Activated CD8-positive, alpha-beta memory T cell treated with anti-CD3 and anti-CD28 coated beads for 36 hours (primary cell): Measurements from ENCODE around the gene CDKN2B-AS1. TPM values are rescaled to one million over a fixed set of nuclear protein-coding genes. Genes with fewer than 3 reads are reported as not detected.
"Not testable (repeated sequence)": the region's sequence is repeated elsewhere in the genome, so short reads cannot be mapped to it uniquely, and the experiment has no call there.

Experiments
- CTCF ChIA-PET: fragments of 350-600 bp; sonication (Branson Sonifier 250); formaldehyde crosslinking; loops from one replicate; lab custom pipeline; 2021; ENCODE audit warnings: antibody characterized with exemption; lab: Charles Lee
- POLR2A ChIA-PET: fragments of 350-600 bp; sonication (Branson Sonifier 250); formaldehyde crosslinking; loops from one replicate; lab custom pipeline; 2021; ENCODE audit warnings: antibody characterized with exemption; lab: Charles Lee
- total RNA-seq, 2 experiments: library from RNA; stranded (reverse); gene quantifications; one replicate each; pipeline ENCODE4 v1.2.3, GENCODE V29; 2021

The CDKN2B-AS1 gene
- total RNA-seq, 2 experiments from 2014 or later, result 0.61 to 0.67 TPM

- POLR2A ChIA-PET, result no interaction called here
- CTCF ChIA-PET, result no interaction called here
Observed at GRCh38 chr9:22056402-22056801, 61.8 kb downstream of the CDKN2B-AS1 start.

DNA sequence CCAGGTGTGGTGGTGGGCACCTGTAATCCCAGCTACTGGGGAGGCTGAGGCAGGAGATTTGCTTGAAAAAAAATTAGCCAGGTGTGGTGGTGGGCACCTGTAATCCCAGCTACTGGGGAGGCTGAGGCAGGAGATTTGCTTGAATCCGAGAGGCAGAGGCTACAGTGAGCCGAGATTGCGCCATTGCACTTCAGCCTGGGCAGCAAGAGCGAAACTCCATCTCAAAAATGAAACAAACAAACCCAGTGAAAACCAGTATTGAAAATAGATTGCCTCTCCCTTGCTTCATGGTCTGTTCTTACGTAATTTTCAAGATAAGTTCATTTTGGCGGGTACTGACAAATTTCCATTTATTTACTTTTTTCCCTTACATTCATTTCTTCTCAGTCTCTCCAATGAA is 63.4 kb downstream of the CDKN2B-AS1 start:
- POLR2A ChIA-PET, CTCF ChIA-PET: not testable (repeated sequence)

- ChIA-PET POLR2A (no interaction called here), CTCF (no interaction called here)
Observed at GRCh38 chr9:22060831-22061383, 66.3 kb downstream of the CDKN2B-AS1 start.

DNA sequence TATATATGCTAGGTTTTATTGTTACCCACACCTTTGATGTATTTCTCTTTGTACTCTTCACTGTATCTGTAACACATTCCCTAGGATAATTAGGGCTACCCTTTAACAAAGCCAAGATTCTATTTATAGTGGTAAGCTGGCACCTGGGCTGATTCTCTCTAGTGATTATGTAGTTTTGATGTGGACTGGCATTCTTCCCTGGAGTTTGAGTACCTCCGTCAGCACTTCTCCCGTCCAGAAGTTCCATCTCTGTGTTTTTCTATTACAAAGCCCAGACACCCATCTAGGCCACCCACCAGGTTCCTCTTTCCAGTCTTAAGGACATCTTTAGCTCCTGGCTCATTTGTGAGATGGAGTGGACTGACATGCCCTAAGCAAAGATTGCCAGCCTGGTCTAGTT is 70.4 kb downstream of the CDKN2B-AS1 start:
- POLR2A ChIA-PET, result no interaction called here
- CTCF ChIA-PET, result no interaction called here

- ChIA-PET POLR2A (no interaction called here), CTCF (no interaction called here)
Observed at GRCh38 chr9:22065431-22066200, 71.0 kb downstream of the CDKN2B-AS1 start.

GRCh38 chr9:22067196-22067595 is 72.6 kb downstream of the CDKN2B-AS1 start:
- CTCF ChIA-PET, result no interaction called here

DNA sequence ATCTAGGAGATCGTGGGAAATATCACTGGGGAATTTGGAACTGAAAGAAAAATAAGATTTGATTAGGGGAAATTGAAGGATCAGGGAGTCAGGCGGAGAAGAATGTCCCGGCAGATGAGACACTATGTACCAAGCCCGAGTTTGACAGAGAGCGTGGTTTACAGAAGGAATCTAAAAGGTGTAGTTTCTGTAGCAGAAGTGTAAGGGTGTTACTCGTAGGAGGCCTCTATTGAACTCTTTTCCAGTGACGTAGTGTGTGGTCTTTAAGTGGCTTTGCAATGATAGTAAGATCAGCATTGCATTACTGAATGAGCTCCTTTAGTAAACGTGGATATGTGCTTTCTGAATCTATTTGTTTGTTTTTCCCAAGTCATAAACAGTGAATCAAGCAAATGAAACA is 73.8 kb downstream of the CDKN2B-AS1 start:
- CTCF ChIA-PET, result no interaction called here
- POLR2A ChIA-PET, result no interaction called here

More at GRCh38 chr9:22067196-22067595, 72.6 kb downstream of the CDKN2B-AS1 start:
- POLR2A ChIA-PET, result no interaction called here

- ChIA-PET CTCF (no interaction called here), POLR2A (no interaction called here)
Observed at GRCh38 chr9:22073349-22073748, 78.8 kb downstream of the CDKN2B-AS1 start.

GRCh38 chr9:22078081-22078480 is 83.5 kb downstream of the CDKN2B-AS1 start:
- ChIA-PET CTCF (interaction anchor here (2.4 kb wide), 1 partner anchor 30 kb away, joined by 6 read pairs; no protein-coding TSS in a partner anchor), POLR2A (no interaction called here)

GRCh38 chr9:22079873-22080341 is 85.3 kb downstream of the CDKN2B-AS1 start:
- CTCF ChIA-PET, result interaction anchor here (0.9 to 2.4 kb wide), 3 partner anchors 25 to 160 kb away, joined by 4 to 6 read pairs (median 5); no protein-coding TSS in a partner anchor
- POLR2A ChIA-PET, result interaction anchor here (0.5 to 1.6 kb wide), 4 partner anchors 25 to 746 kb away, joined by 3 to 4 read pairs (median 3); no protein-coding TSS in a partner anchor

DNA sequence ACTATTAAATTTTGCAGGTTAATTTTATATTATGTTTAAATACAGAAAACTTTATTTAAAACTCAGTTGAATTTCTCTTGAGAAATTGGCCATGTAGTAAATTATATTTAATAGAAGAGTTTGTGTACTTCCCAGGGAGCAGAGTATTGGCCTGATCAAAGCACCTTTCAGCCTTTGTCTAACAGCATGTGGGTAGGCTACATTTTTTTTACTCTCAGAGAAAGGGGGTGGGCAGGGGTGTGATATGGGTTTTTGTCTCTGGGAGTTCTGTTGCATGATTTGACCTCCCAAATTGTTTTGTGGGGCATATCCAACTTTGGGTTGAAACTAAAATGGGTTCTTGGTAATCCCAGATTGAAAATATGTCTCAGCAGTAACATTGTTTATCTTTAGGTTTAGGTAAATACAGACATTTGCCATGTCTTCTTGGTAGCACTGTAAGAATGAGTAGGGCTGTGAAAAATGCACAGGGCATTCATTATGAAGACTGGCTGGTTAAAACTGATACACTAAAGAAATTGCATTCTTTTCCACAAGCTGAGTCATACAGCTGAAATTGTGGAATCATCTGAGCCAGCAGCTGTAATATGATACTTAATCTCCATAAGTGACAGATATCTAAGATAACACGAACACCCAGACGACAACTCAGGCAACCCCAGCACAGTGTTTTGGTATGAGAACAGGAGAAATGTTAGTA is 89.9 kb downstream of the CDKN2B-AS1 start:
- ChIA-PET CTCF (no interaction called here), POLR2A (no interaction called here)

GRCh38 chr9:22088053-22088716 is 93.6 kb downstream of the CDKN2B-AS1 start:
- POLR2A ChIA-PET, result no interaction called here
- CTCF ChIA-PET, result no interaction called here

GRCh38 chr9:22088717-22089061 is 94.1 kb downstream of the CDKN2B-AS1 start:
- ChIA-PET POLR2A (no interaction called here), CTCF (no interaction called here)

- ChIA-PET CTCF (no interaction called here), POLR2A (no interaction called here)
Observed at GRCh38 chr9:22097707-22098106, 103.1 kb downstream of the CDKN2B-AS1 start.

DNA sequence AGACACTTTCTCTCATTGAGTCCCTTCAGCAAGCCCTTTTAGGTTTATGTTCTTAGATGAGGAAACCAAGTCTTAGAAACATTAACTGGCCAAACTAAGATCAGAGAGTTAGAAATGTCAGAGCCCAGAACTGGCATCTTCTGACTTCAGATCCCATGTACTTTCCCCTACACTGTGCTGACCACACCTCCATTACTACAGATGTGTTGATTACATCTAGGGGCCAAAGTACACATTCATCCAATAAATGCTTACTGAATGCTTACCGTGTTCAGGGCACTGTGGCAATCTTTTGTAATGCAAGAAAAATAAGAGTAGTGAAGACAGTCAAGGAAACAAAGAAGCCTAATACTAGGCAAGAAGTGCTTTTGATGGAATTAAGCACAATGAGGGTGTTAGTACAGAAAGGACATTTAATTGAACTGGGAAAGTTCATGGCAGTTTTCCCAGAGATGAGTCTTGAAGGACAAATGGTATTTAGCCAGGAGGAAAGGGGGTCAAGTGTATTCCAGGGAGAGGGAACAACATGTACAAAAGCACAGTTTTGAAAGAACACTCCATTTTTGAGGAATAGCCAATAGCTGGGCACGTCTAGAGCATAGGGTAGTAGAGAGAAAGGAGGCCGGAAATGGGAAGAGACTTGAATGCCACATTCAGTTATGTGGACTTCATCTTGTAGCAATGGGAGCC is 104.2 kb downstream of the CDKN2B-AS1 start:
- CTCF ChIA-PET, result no interaction called here
- POLR2A ChIA-PET, result no interaction called here

GRCh38 chr9:22100626-22101025 is 106.0 kb downstream of the CDKN2B-AS1 start:
- POLR2A ChIA-PET, result interaction anchor here (0.5 kb wide), 1 partner anchor 26 kb away, joined by 5 read pairs; no protein-coding TSS in a partner anchor
- CTCF ChIA-PET, result no interaction called here

DNA sequence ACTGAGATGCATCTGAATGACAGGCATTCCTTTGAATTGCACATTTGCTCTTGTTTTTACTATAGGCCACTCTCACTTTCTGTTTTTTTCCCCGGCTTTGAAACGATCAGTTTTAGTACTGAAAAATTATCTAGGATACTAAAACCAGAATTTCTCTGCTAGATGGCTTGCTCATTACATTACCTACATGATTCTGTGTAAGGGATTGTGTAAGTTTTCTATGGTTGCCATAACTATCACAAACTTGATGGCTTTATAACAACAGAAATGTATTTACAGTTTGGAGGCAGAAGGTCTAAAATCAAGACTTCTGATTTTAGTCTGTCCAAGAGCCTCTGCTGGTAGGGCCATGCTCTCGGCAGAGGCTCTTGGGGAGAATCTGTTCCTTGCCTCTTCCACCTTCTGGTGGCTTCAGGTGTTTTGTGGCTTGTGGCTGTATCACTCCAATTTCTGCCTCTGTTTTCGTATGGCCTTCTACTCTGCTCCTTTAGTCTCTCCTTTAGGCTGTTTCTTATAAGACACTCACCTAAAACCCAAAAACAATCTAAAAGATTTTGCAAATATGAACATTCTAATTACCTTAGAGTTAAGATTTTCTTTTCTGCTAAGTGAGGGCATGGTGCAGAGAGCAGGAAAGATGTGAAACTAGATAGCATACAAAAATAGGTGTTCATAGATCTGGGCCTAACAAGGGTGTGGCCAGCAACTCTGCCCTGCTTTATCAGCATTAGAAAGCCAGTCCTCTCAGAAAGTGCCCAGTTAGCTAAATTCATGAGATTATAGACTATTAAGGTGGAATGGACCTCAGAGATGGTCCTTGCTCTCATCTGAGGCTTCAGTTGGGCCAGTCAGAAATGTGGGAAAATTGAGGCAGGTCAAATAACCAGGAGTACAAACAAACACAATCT is 107.8 kb downstream of the CDKN2B-AS1 start:
- ChIA-PET CTCF (interaction anchor here (0.7 kb wide), 1 partner anchor 417 kb away, joined by 3 read pairs; no protein-coding TSS in a partner anchor), POLR2A (no interaction called here)
